H4 (cell line): Measurements from ENCODE around the gene ADCYAP1R1. TPM values are rescaled to one million over a fixed set of nuclear protein-coding genes. Genes with fewer than 3 reads are reported as not detected.

Experiments used
- DNase-seq: peaks from one replicate; pipeline ENCODE4 v3.0.0-alpha.2; 2015; ENCODE audit warnings: low spot score
- total RNA-seq: library from RNA; depleted of rRNA; stranded (reverse); fragments of >200 nt; shearing (Covaris generic); gene quantifications from 2 replicates; pipeline ENCODE4 v1.2.3, GENCODE V29; 2014

ADCYAP1R1 gene
- total RNA-seq, 1 experiment from 2014 or later = 0.17 TPM

- no peak for DNase-seq
These were observed 16.0 kb downstream of the ADCYAP1R1 start for GRCh38 chr7:31068006-31068675.

GRCh38 chr7:31069860-31070555, 17.9 kb downstream of the ADCYAP1R1 start:
- DNase-seq = no peak

- no peak for DNase-seq
These were observed 19.0 kb downstream of the ADCYAP1R1 start for GRCh38 chr7:31070991-31071644.

- DNase-seq = no peak
These were observed 19.5 kb downstream of the ADCYAP1R1 start for GRCh38 chr7:31071645-31072029.

- DNase-seq = no peak
These were observed 21.4 kb downstream of the ADCYAP1R1 start for GRCh38 chr7:31073326-31074119.

- DNase-seq = peak; percentile 47
These were observed 21.9 kb downstream of the ADCYAP1R1 start for GRCh38 chr7:31074120-31074383.

GRCh38 chr7:31074403-31075085, 22.4 kb downstream of the ADCYAP1R1 start:
- no peak for DNase-seq

GRCh38 chr7:31075086-31075405, 22.9 kb downstream of the ADCYAP1R1 start:
- no peak for DNase-seq

- no peak for DNase-seq
These were observed 23.9 kb downstream of the ADCYAP1R1 start for GRCh38 chr7:31076051-31076450.

GRCh38 chr7:31076641-31077310, 24.7 kb downstream of the ADCYAP1R1 start:
- no peak for DNase-seq

- no peak for DNase-seq
These were observed 25.6 kb downstream of the ADCYAP1R1 start for GRCh38 chr7:31077484-31078362.

GRCh38 chr7:31078363-31078990, 26.4 kb downstream of the ADCYAP1R1 start:
- DNase-seq = no peak

- DNase-seq = no peak
These were observed 27.2 kb downstream of the ADCYAP1R1 start for GRCh38 chr7:31079126-31079823.

- no peak for DNase-seq
These were observed 27.9 kb downstream of the ADCYAP1R1 start for GRCh38 chr7:31079824-31080511.

GRCh38 chr7:31080763-31081162, 28.7 kb downstream of the ADCYAP1R1 start:
- DNase-seq = no peak

GRCh38 chr7:31082017-31082416, 29.9 kb downstream of the ADCYAP1R1 start:
- no peak for DNase-seq

- DNase-seq = no peak
These were observed 30.3 kb downstream of the ADCYAP1R1 start for GRCh38 chr7:31082447-31082846.

GRCh38 chr7:31083210-31083786, 31.2 kb downstream of the ADCYAP1R1 start:
- no peak for DNase-seq
